Stomach (tissue), 9 donors: ENCODE data around the gene CACNA2D3. TPM values are rescaled to one million over a fixed set of nuclear protein-coding genes. Genes with fewer than 3 reads are reported as not detected.

Source experiments
- DNase-seq, 2 donors: peaks; one replicate each; pipeline versions ENCODE4 v3.0.0 to v3.0.0-alpha.2; 2013 to 2019
- H3K27ac ChIP-seq, 5 donors: fragments of 200-600 bp in 4 of 5; sonication (generic) in 4 of 5; one replicate each; pipeline ENCODE4 v1.5.1; 2013 to 2019; ENCODE audit warnings: mild to moderate bottlenecking in 1 of 5, moderate library complexity in 1 of 5
- H3K27me3 ChIP-seq, 3 donors: fragments of 200-600 bp; sonication (generic); one replicate each; pipeline ENCODE4 v1.5.1; 2017 to 2019; ENCODE audit warnings: mixed run types in 1 of 3
- H3K36me3 ChIP-seq, 4 donors: fragments of 200-600 bp; sonication (generic); 1 replicate in 3 of 4; 2 replicates in 1 of 4; pipeline ENCODE4 v1.5.1; 2016 to 2019
- H3K4me1 ChIP-seq, 4 donors: fragments of 200-600 bp; sonication (generic); one replicate each; pipeline ENCODE4 v1.5.1; 2016 to 2019
- H3K4me3 ChIP-seq, 4 donors: fragments of 200-600 bp; sonication (generic) in 3 of 4; one replicate each; pipeline ENCODE4 v1.5.1; 2016 to 2019; ENCODE audit warnings: mild to moderate bottlenecking in 1 of 4
- H3K9me3 ChIP-seq, 4 donors: fragments of 200-600 bp; sonication (generic); one replicate each; pipeline ENCODE4 v1.5.1; 2016 to 2019
- EP300 ChIP-seq: sonication (generic); formaldehyde crosslinking; IDR thresholded peaks from one replicate; pipeline ENCODE4 v1.6.1; 2017; ENCODE audit warnings: antibody characterized with exemption
- POLR2A ChIP-seq, 4 donors: fragments of 450-650 bp; IDR thresholded peaks; one replicate each; pipeline ENCODE4 v1.6.1; 2016; ENCODE audit warnings: antibody characterized with exemption in 4 of 4, control low read depth in 2 of 4, mild to moderate bottlenecking in 1 of 4, moderate library complexity in 1 of 4
- POLR2AphosphoS5 ChIP-seq, 3 donors: sonication (generic); formaldehyde crosslinking; IDR thresholded peaks; one replicate each; pipeline ENCODE4 v1.6.1; 2016; ENCODE audit warnings: antibody characterized with exemption in 3 of 3
- WGBS, 5 donors: extraction: QIAGEN DNeasy Blood & Tissue Kit in 3 of 5; methylation state at CpG; one replicate each; pipeline versions ENCODE4 v1.1.5 to v1.1.7; 2013 to 2018; 5-methylcytosine and 5-hydroxymethylcytosine counted together
- intact Hi-C: fragments of 100-400 bp; cut with DNase I; formaldehyde crosslinking; loops from one replicate; pipeline ENCODE4 v1.15.1; 2023; ENCODE audit warnings: low total_unique reads
- polyA plus RNA-seq, 3 donors: library from polyadenylated mRNA; stranded (reverse); fragments of 200-250 nt; gene quantifications; one replicate each; pipeline ENCODE4 v1.2.3, GENCODE V29; 2013
- total RNA-seq, 5 donors: library from RNA; depleted of rRNA; stranded (reverse); fragments of >200 nt; gene quantifications; one replicate each; pipeline versions ENCODE4 v1.1.0 to v1.2.3, GENCODE V29; 2014 to 2016
- TF ChIP-seq, protein P1 (sequence below), 7 experiments: fragments of 450-650 bp in 4 of 7; fragments of 200-600 bp in 3 of 7; sonication (generic) in 3 of 7; IDR thresholded peaks; one replicate each; pipeline ENCODE4 v1.5.1; 2016 to 2019; ENCODE audit warnings: antibody characterized with exemption in 7 of 7, control low read depth in 2 of 7, mild to moderate bottlenecking in 1 of 7
- donor health status: healthy with polysubstance abuse.
- donor health status: Bipolar disorder and iron deficiency.
- donor health status: healthy.

CACNA2D3 gene
- total and polyA plus RNA-seq, 8 donors, result 0.56 to 54.0 (median 2.9) TPM; not detected in 1

DNA sequence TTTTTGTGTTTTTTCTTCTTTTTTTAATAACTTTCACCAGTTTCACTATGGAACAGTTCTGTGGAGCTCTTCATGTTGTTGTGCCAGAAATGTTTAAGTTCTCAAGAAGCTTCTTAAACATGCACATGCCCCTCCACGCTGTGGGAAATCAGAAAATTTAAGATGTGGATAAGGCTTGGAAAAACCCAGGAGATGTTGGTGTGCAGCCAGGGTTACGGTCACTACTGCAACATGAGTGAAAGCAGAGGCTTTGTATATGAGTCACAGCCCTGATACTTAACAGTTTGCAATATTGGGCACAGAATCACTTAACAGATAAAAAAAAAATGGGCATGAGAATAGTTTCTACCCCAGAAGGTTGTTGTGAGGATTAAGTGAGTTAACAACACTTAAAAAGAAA is 405.6 kb downstream of the CACNA2D3 start:
- intact Hi-C loops, result no loop called here
- Histone ChIP-seq H3K4me1 (peaks cover 0 to 9% (median 2%) of the 10 kb centered on the region in 4 donors), H3K4me3 (no peak overlapping the region), H3K36me3 (no peaks in the 10 kb centered on the region), H3K9me3 (peaks cover 0 to 41% (median 21%) of the 10 kb centered on the region in 4 donors), H3K27me3 (no peaks in the 10 kb centered on the region), H3K27ac (peak overlapping the region in 1 of 5 donors; percentile 19)
- TF ChIP-seq, protein P1, sequence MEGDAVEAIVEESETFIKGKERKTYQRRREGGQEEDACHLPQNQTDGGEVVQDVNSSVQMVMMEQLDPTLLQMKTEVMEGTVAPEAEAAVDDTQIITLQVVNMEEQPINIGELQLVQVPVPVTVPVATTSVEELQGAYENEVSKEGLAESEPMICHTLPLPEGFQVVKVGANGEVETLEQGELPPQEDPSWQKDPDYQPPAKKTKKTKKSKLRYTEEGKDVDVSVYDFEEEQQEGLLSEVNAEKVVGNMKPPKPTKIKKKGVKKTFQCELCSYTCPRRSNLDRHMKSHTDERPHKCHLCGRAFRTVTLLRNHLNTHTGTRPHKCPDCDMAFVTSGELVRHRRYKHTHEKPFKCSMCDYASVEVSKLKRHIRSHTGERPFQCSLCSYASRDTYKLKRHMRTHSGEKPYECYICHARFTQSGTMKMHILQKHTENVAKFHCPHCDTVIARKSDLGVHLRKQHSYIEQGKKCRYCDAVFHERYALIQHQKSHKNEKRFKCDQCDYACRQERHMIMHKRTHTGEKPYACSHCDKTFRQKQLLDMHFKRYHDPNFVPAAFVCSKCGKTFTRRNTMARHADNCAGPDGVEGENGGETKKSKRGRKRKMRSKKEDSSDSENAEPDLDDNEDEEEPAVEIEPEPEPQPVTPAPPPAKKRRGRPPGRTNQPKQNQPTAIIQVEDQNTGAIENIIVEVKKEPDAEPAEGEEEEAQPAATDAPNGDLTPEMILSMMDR (IDR thresholded peaks at IDR 0.05), result no peak
- TF ChIP-seq POLR2A (IDR thresholded peaks at IDR 0.05), result no peak
- no peak for TF ChIP-seq POLR2AphosphoS5 (IDR thresholded peaks at IDR 0.05)
- TF ChIP-seq EP300, result no peak
- peak in 1 of 2 donors; percentile 22 for DNase-seq
- 51 to 74% (median 63%) methylated on average over 2 of the region's 2 CpGs for WGBS, 5 donors

DNA sequence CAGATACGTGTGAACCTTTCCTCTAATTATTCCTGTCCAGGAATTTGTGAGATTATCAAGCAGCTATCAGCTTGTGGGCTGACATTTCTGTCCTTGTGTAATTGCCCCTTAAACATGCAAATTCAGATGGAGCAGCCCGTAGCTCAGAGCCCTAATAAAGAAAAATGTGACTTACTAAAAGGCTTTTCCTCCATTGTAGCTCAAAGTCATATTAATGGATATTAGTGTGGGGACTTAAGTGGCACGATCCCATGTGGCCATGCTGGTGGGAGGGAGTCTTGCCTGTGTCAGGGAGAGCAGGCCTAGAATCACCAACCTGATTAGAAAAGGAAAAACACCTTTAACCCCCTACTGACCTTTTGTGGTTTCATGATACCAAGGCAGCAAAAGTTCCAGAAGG is 406.3 kb downstream of the CACNA2D3 start:
- DNase-seq, result no peak
- no peak overlapping the region for H3K4me3 ChIP-seq
- no peaks in the 10 kb centered on the region for H3K27me3 ChIP-seq
- WGBS, 5 donors, result 34 to 50% (median 40%) methylated on average over 3 of the region's 3 CpGs
- no peaks in the 10 kb centered on the region for H3K36me3 ChIP-seq
- intact Hi-C loops, result no loop called here
- H3K9me3 ChIP-seq, result peaks cover 0 to 38% (median 21%) of the 10 kb centered on the region in 4 donors
- peaks cover 0 to 9% (median 2%) of the 10 kb centered on the region in 4 donors for H3K4me1 ChIP-seq
- H3K27ac ChIP-seq, result no peak overlapping the region
- TF ChIP-seq EP300 (no peak), POLR2A (IDR thresholded peaks at IDR 0.05) (no peak), POLR2AphosphoS5 (IDR thresholded peaks at IDR 0.05) (no peak)
- TF ChIP-seq, protein P1 (IDR thresholded peaks at IDR 0.05), result no peak

- 83 to 95% (median 88%) methylated on average over 5 of the region's 5 CpGs for WGBS, 5 donors
- H3K27me3 ChIP-seq, result no peaks in the 10 kb centered on the region
- no peak overlapping the region for H3K27ac ChIP-seq
- DNase-seq, result no peak
- H3K4me1 ChIP-seq, result peaks cover 0 to 9% (median 2%) of the 10 kb centered on the region in 4 donors
- H3K36me3 ChIP-seq, result no peaks in the 10 kb centered on the region
- no peak overlapping the region for H3K4me3 ChIP-seq
- H3K9me3 ChIP-seq, result peaks cover 0 to 24% (median 13%) of the 10 kb centered on the region in 4 donors
- intact Hi-C loops, result no loop called here
- TF ChIP-seq POLR2AphosphoS5 (IDR thresholded peaks at IDR 0.05), result no peak
- TF ChIP-seq, protein P1 (IDR thresholded peaks at IDR 0.05), result no peak
- TF ChIP-seq EP300, result no peak
Observed at GRCh38 chr3:54530091-54530490, 407.7 kb downstream of the CACNA2D3 start.

GRCh38 chr3:54530944-54531343 is 408.6 kb downstream of the CACNA2D3 start:
- Histone ChIP-seq H3K4me3 (no peak overlapping the region), H3K36me3 (no peaks in the 10 kb centered on the region), H3K27ac (no peak overlapping the region), H3K27me3 (no peaks in the 10 kb centered on the region), H3K9me3 (peaks cover 0 to 15% (median 9%) of the 10 kb centered on the region in 4 donors), H3K4me1 (peaks cover 0 to 9% (median 2%) of the 10 kb centered on the region in 4 donors)
- DNase-seq, result no peak
- intact Hi-C loops, result no loop called here
- TF ChIP-seq, protein P1 (IDR thresholded peaks at IDR 0.05), result no peak
- TF ChIP-seq POLR2A (IDR thresholded peaks at IDR 0.05) (no peak), POLR2AphosphoS5 (IDR thresholded peaks at IDR 0.05) (no peak), EP300 (no peak)
- WGBS, 5 donors, result 46 to 69% (median 51%) methylated on average over 5 of the region's 5 CpGs
